ENCODE results near the gene PEAR1.

- no peak for TF ChIP-seq CTBP1 (IDR thresholded peaks at IDR 0.05; ENCODE audit: borderline replicate concordance)
- no peak for TF ChIP-seq FOXA1 (IDR thresholded peaks at IDR 0.05)
- no peak for TF ChIP-seq TARDBP (IDR thresholded peaks at IDR 0.05)
- no peak for TF ChIP-seq NFRKB (IDR thresholded peaks at IDR 0.05)
- no peak for TF ChIP-seq FOXM1 (IDR thresholded peaks at IDR 0.05; ENCODE audit: borderline replicate concordance)
- TF ChIP-seq BHLHE40 (IDR thresholded peaks at IDR 0.05; ENCODE audit: borderline replicate concordance) = no peak
Measured at GRCh38 chr1:156949127-156949526, 55.6 kb downstream of the PEAR1 start.
